Measurements from ENCODE around the gene HARS2. TPM values are rescaled to one million over a fixed set of nuclear protein-coding genes. Genes with fewer than 3 reads are reported as not detected.
A peak's percentile ranks its signal among the peaks of the same experiment; 100 is the strongest.

HARS2 gene
- total RNA-seq, 4 donors from 2014 or later: 30.3 to 60.6 (median 41.4) TPM

- WGBS, 2 donors (ENCODE audit: low coverage in 1 of 2): 24 to 31% methylated on average over 15 to 23 of the region's 23 CpGs
- TF ChIP-seq CTCF (IDR thresholded peaks at IDR 0.05) (no peak), EP300 (IDR thresholded peaks at IDR 0.05; ENCODE audit: low read depth) (no peak), POLR2A (IDR thresholded peaks at IDR 0.05) (no peak), POLR2AphosphoS5 (IDR thresholded peaks at IDR 0.05) (no peak)
- H3K36me3 ChIP-seq: no peaks in the 10 kb centered on the region
- H3K4me1 ChIP-seq: no peaks in the 10 kb centered on the region
- H3K27ac ChIP-seq: no peak overlapping the region
- intact Hi-C loops (cut with DNase I; ENCODE audit: low total_unique reads): no loop called here
- in situ Hi-C loops (cut with MboI; ENCODE audit: low pct_ligation_motif_present in 1 of 4, low pct_unique_long_range_greater_than_20kb in 1 of 4, low sequenced_read_pairs in 3 of 4): loop anchor here in 1 of 4 donors (10.0 kb wide), 1 partner anchor 341 kb away; no protein-coding TSS in a partner anchor
- no peak overlapping the region for H3K4me3 ChIP-seq
- DNase-seq: peak; percentile 33
- H3K27me3 ChIP-seq: peaks cover 28% of the 10 kb centered on the region
- H3K9me3 ChIP-seq: no peaks in the 10 kb centered on the region
Measured at GRCh38 chr5:140725799-140726471, 34.7 kb downstream of the HARS2 start.

GRCh38 chr5:140733098-140733497 is 41.8 kb downstream of the HARS2 start:
- H3K9me3 ChIP-seq: no peaks in the 10 kb centered on the region
- DNase-seq: no peak
- no peaks in the 10 kb centered on the region for H3K4me1 ChIP-seq
- no peaks in the 10 kb centered on the region for H3K36me3 ChIP-seq
- no peak for TF ChIP-seq POLR2A (IDR thresholded peaks at IDR 0.05)
- TF ChIP-seq POLR2AphosphoS5 (IDR thresholded peaks at IDR 0.05): no peak
- no peak for TF ChIP-seq EP300 (IDR thresholded peaks at IDR 0.05; ENCODE audit: low read depth)
- no peak for TF ChIP-seq CTCF (IDR thresholded peaks at IDR 0.05)
- 52 to 58% methylated on average over 4 of the region's 4 CpGs for WGBS, 2 donors (ENCODE audit: low coverage in 1 of 2)
- no peak overlapping the region for H3K27ac ChIP-seq
- no peak overlapping the region for H3K4me3 ChIP-seq
- H3K27me3 ChIP-seq: peaks cover 27% of the 10 kb centered on the region
- in situ Hi-C loops (cut with MboI; ENCODE audit: low pct_ligation_motif_present in 1 of 4, low pct_unique_long_range_greater_than_20kb in 1 of 4, low sequenced_read_pairs in 3 of 4): no loop called here
- intact Hi-C loops (cut with DNase I; ENCODE audit: low total_unique reads): no loop called here

GRCh38 chr5:140734354-140734753 is 43.1 kb downstream of the HARS2 start:
- DNase-seq: no peak
- no peaks in the 10 kb centered on the region for H3K4me1 ChIP-seq
- H3K27ac ChIP-seq: no peak overlapping the region
- WGBS, 2 donors (ENCODE audit: low coverage in 1 of 2): 54 to 68% methylated on average over 6 to 7 of the region's 7 CpGs
- no peaks in the 10 kb centered on the region for H3K9me3 ChIP-seq
- no peak for TF ChIP-seq POLR2A (IDR thresholded peaks at IDR 0.05)
- no peak for TF ChIP-seq EP300 (IDR thresholded peaks at IDR 0.05; ENCODE audit: low read depth)
- TF ChIP-seq POLR2AphosphoS5 (IDR thresholded peaks at IDR 0.05): no peak
- peak in 3 of 5 experiments; percentile 8 to 23 (median 10) for TF ChIP-seq CTCF (IDR thresholded peaks at IDR 0.05)
- no peak overlapping the region for H3K4me3 ChIP-seq
- no peaks in the 10 kb centered on the region for H3K36me3 ChIP-seq
- intact Hi-C loops (cut with DNase I; ENCODE audit: low total_unique reads): no loop called here
- in situ Hi-C loops (cut with MboI; ENCODE audit: low pct_ligation_motif_present in 1 of 4, low pct_unique_long_range_greater_than_20kb in 1 of 4, low sequenced_read_pairs in 3 of 4): no loop called here
- H3K27me3 ChIP-seq: peaks cover 34% of the 10 kb centered on the region

GRCh38 chr5:140737486-140737885 is 46.2 kb downstream of the HARS2 start:
- no peaks in the 10 kb centered on the region for H3K9me3 ChIP-seq
- WGBS, 2 donors (ENCODE audit: low coverage in 1 of 2): 58 to 100% methylated on average over 1 of the region's 1 CpG
- TF ChIP-seq POLR2A (IDR thresholded peaks at IDR 0.05): no peak
- TF ChIP-seq CTCF (IDR thresholded peaks at IDR 0.05): no peak
- TF ChIP-seq POLR2AphosphoS5 (IDR thresholded peaks at IDR 0.05): no peak
- no peak for TF ChIP-seq EP300 (IDR thresholded peaks at IDR 0.05; ENCODE audit: low read depth)
- in situ Hi-C loops (cut with MboI; ENCODE audit: low pct_ligation_motif_present in 1 of 4, low pct_unique_long_range_greater_than_20kb in 1 of 4, low sequenced_read_pairs in 3 of 4): no loop called here
- no peaks in the 10 kb centered on the region for H3K4me1 ChIP-seq
- peaks cover 20% of the 10 kb centered on the region for H3K27me3 ChIP-seq
- intact Hi-C loops (cut with DNase I; ENCODE audit: low total_unique reads): no loop called here
- no peaks in the 10 kb centered on the region for H3K36me3 ChIP-seq
- H3K27ac ChIP-seq: no peak overlapping the region
- no peak for DNase-seq
- H3K4me3 ChIP-seq: no peak overlapping the region
